ENCODE data around the gene METTL27. TPM values are rescaled to one million over a fixed set of nuclear protein-coding genes. Genes with fewer than 3 reads are reported as not detected.

Gene METTL27, protein sequence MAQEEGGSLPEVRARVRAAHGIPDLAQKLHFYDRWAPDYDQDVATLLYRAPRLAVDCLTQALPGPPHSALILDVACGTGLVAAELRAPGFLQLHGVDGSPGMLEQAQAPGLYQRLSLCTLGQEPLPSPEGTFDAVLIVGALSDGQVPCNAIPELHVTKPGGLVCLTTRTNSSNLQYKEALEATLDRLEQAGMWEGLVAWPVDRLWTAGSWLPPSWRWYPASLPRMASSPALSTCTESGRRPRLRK
- polyA plus RNA-seq, result 1.1 TPM in 1 of 2 replicates, not detected in the other

DNA sequence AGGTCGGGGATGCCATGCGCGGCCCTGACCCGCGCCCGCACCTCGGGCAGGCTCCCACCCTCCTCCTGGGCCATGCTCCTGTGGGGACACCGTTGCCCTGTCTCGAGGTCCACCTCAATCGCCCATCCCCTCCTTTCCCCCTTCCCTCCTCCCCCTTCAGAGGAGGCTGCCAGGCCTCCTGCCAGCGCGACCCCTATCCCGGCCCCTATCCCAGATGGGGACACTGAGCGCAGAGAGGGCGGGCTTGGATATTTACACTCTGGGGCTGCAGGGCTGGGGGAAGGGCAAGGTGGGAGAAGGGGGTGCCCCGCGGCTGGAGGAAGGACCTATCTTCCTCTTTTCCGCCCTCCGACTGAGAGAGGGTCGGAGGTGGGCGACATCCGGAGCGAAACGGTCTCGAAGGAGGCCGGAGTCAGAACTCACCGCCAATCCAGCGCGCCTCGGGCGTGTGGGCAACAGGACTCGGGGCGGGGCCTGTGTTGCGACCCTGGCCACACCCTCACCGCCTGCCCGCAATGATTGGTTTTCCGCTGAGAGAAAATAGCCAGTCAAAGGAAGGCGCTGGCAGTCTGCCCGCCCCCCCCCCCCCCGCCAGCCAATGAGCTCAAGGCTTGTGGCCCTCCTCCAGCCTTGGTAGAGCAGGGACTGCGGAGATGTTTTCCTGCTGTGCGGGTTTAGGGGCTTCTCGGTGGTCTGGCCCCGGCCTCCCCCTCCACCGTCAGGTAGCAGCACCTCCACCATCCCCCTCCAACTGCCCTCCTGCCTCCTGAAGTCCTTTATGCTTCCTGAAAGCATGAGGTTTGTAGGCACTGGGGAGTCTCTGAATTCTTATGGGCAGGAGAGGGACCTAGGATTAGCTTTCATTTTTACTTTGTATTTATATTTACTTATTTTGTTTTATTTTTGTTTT, at the start of gene METTL27:
Gene METTL27 (minus strand): TSS at position 450 of the 910 bp plus-strand sequence. CDS start 376 bp downstream, at position 74.

DNA sequence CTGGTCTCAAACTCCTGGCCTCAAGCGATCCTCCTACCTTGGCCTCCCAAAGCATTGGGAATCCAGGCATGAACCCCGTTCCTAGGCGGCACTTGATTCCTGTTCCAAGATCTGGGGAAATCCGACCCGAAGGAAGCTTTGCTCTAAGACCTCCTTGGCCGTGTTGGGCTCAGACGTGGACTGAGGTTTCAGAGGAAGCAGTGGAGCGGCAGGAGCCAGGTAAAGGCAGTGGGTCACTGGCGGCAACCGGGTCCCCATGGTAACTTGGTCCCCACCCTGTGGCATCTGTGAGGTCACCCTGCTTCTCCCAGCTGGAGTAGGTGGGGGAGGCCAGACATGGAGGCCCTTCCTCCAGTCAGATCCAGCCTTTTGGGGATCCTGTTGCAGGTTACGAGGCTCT, 18.5 kb upstream of the METTL27 start, which contains the start of gene TMEM270:
Gene TMEM270 (plus strand): TSS at position 301 of the 400 bp plus-strand sequence. CDS start 36 bp downstream, at position 337.

GRCh38 chr7:73830681-73831583, 11.4 kb downstream of the METTL27 start, which contains the start of gene CLDN4:
Gene CLDN4 (plus strand): TSS chr7:73830996. CDS start chr7:73831202, 206 bp downstream.

Other genes starting within 250 kb of the METTL27 start
- gene MLXIPL, start 218.0 kb downstream of the METTL27 start, polyA plus RNA-seq, result 1.4 TPM in 1 of 2 replicates, not detected in the other
- gene VPS37D, start 174.7 kb downstream of the METTL27 start, polyA plus RNA-seq, result not detected in 2 replicates
- gene DNAJC30, start 159.1 kb downstream of the METTL27 start, polyA plus RNA-seq, result 1.9 and 2.0 TPM in 2 replicates
- gene BUD23, start 158.9 kb downstream of the METTL27 start, polyA plus RNA-seq, result 60.8 and 63.6 TPM in 2 replicates
- 0.49 and 21.7 TPM in 2 replicates for gene STX1A, start 122.8 kb downstream of the METTL27 start, polyA plus RNA-seq
- 3.1 and 6.1 TPM in 2 replicates for gene ABHD11, start 103.7 kb downstream of the METTL27 start, polyA plus RNA-seq
- not detected in 2 replicates for gene CLDN3, start 72.2 kb downstream of the METTL27 start, polyA plus RNA-seq
- gene CLDN4, start 11.5 kb downstream of the METTL27 start, polyA plus RNA-seq, result not detected in 2 replicates
- gene TMEM270, start 18.6 kb upstream of the METTL27 start, polyA plus RNA-seq, result not detected in 2 replicates
- gene ELN, start 185.7 kb upstream of the METTL27 start, polyA plus RNA-seq, result not detected in 2 replicates
- gene LIMK1, start 241.3 kb upstream of the METTL27 start, polyA plus RNA-seq, result 0.17 and 0.46 TPM in 2 replicates